DMS153 treated with DMSO at 0.1 percent for 48 hours (cell line): Measurements from ENCODE around the gene SLC12A5.
"Not testable (repeated sequence)": the region's sequence is repeated elsewhere in the genome, so short reads cannot be mapped to it uniquely, and the experiment has no call there.

ENCODE experiments used
- DNase-seq: peaks from one replicate; lab custom pipeline; 2025; ENCODE audit not compliant: unreplicated experiment; lab: John Stamatoyannopoulos, UW

SLC12A5 gene

DNA sequence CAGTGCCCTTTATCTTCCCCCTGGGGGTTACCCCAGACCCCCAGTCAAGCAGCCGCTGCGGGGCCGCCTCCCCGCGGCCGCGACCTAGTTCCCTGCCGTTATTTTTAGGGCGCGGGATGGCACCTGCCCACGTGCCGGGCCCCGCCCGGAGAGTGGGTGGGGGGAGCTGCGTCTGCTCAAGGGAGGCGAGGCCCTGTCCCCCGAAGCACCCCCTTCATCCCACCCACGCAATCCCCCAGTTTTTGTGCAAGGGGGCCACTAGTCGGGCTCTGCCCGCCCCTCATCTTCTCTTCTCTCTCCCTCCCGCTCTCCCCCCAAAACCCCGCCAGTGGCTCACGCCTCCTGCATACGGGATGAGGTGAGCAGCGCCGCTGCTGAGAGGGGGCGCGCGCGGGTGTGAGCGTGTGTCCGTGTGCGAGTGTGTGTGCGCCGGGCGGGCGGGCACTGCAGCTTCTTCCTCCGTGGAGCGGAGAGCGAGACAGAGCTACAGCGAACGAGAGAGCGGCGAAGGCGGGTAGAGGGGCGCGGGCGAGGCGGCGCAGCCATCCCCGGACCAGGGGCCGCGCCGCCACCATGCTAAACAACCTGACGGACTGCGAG lies at the start of gene SLC12A5:
TSS of gene SLC12A5 (plus strand) at position 444 of the 600 bp plus-strand sequence. CDS start at position 574, 130 bp downstream.
- no peak for DNase-seq

GRCh38 chr20:45981261-45981660 lies 47.8 kb upstream of the SLC12A5 start:
- DNase-seq = no peak

GRCh38 chr20:45983279-45983743 lies 45.7 kb upstream of the SLC12A5 start:
- no peak for DNase-seq

DNA sequence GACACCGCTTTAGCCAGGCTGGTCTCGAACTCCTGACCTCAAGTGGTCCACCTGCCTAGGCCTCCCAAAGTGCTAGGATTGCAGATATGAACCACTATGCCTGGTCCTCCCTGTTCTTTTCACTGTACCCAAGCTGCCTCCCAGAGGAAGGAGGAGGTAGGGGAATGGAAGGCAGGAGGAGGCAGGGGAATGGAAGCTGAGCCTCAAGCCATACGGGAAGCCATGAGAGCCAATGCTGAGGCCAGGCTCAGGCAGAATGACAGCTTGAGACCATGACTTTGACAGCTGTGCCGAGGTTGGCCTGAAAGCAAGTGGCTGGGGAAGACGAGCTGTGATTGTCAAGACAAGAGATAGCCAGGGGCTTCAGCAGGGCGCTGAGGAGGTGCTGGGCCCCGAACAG lies 43.4 kb upstream of the SLC12A5 start:
- DNase-seq = no peak

DNA sequence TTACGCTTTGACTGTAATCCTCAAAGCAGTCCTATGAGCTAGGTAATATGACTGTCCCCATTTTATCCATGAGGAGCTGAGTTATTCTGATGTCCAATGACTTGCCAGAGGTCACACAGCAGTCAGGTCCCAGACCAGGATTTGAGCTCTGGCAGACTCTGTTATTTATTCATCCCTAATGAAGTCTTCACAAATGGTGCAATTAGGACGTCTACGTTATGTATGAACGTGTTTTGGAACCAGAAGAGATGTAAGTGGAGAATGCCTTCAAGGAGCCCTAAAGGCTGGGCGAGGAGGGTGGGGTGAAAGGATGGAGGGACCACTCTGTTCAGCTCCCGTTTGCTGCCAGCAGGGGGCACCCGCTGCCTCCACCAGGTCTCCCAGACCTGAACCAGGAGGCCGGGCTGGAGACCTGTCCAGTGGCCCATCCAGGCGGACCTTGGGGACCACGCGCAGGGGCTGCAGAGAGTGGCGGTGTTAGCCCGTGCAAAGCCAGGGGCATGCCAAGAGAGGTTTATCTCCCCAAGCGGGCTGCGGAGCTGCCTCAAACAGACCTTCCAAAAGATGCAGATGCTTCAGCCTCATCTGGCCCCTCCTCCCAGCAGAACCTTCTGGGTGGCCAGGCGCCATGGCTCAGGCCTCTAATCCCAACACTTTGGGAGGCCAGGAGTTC lies 41.8 kb upstream of the SLC12A5 start:
- no peak for DNase-seq

DNA sequence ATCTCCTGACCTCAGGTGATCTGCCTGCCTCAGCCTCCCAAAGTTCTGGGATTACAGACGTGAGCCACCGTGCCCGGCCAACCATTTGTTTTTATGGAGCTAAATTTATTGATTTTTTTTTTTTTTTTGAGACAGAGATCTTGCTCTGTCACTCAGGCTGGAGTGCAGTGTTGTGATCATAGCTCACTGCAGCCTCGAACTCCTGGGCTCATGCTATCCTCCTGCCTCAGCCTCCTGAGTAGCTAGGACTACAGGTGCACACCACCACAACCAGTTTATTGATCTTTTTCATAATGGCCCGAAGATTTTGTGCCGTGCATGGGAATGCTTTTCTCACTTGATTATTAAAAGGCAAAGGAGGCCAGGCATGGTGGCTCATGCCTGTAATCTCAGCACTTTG lies 40.2 kb upstream of the SLC12A5 start:
- not testable (repeated sequence) for DNase-seq

DNA sequence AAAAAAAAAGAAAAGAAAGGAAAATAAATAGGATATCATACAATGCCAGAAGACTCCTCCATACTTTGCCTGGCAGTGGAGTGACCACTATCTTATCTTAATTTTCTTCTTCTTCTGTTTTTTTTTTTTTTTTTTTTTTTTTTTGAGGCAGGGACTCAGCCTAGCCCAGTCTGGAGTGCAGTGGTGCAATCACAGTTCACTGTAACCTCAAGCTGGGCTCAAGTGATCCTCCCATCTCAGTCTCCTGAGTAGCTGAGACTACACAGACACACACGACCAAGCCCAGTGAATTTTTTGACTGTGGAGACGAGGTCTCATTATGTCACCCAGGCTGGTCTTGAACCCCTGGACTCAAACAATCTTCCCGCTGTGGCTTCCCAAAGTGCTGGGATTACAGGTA lies 37.4 kb upstream of the SLC12A5 start:
- no peak for DNase-seq

DNA sequence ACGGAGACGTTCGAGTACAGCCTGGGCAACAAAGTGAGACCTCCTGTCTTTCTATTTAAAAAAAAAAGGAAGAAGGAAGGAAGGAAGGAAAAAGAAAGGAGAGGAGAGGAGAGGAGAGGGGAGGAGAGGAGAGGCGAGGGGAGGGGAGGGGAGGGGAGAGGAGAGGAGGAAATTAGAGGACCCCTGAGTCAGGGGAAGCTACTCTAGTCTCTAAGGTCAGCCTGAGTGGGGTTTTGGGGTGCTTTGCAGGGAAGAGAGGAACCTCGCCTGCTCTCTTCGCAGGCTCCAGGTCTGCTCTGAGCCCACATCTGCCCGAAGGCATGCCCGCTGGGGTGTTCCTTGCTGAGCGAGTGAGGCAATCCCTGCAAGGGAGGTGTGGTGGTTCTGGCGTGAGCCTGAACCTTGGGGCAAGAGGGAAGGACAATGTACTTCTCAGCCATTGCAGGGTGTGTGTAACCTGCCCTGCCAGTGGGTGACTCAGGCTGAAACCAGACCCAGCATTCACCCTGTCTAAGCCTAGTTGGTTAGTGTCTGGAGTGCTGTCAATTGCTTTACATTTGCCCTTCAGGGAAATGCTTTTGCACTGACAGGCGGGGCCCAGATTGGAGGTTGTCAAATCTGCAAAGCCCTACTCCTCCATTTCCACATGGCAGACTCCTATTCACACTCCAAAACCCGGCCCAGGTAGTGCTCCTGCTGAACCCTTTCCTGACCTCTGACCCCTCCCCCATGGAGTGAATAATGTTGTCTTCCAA lies 35.6 kb upstream of the SLC12A5 start:
- DNase-seq = no peak

DNA sequence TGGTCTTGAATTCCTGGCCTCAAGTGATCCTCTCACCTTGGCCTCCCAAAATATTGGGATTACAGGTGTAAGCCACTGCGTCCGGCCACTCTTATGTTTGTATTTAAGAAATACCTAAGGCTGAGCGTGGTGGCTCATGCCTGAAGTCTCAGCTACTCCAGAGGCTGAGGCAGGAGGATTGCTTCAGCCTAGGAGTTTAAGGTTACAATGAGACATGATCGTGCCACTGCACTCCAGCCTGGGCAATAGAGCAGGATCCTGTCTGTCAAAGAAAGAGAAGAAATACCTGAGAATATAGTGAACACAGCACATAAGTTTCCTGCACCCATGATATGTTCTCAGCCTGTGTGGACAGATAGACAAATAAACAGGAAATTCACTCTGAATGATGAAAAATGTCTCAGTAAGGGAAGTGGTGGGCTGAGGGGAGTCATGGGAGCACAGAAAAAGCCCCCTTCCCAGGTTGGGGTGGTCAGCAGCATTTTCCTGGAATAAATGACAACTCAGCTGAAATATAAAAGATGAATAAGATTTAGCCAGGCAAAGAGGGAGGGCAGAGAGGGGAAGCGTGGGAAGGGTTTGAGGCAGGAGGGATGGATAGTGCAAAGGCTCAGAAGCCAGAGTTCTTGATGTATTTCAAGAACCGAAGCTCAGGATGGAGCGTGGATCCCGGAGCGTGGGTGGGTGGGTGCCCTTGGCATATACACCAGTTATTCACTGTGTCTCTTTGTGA lies 34.1 kb upstream of the SLC12A5 start:
- no peak for DNase-seq

DNA sequence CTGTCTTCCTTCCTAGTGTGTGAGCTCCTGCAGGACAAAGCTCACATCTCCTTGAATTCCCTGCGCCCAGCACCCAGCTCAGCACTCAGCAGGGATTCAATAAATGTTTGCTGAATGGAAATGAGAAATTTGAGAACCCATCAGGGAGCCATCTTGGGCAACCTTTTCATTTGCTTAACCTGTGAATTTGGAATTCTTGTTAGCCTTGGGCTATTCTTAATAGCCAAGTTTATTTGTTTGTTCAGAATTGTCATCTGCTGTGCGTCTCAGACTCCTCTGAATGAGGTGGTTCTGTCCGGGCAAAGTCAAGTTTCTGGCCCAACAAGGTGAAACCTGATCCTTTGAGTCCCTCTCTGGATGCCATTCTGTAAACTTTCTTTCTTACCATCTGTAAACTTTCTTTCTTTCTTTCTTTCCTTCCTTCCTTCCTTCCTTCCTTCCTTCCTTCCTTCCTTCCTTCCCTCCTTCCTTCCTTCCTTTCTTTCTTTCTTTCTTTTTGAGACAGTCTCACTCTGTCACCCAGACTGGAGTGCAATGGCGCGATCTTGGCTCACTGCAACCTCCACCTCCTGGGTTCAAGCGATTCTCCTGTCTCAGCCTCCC lies 33.4 kb upstream of the SLC12A5 start:
- DNase-seq = not testable (repeated sequence)

DNA sequence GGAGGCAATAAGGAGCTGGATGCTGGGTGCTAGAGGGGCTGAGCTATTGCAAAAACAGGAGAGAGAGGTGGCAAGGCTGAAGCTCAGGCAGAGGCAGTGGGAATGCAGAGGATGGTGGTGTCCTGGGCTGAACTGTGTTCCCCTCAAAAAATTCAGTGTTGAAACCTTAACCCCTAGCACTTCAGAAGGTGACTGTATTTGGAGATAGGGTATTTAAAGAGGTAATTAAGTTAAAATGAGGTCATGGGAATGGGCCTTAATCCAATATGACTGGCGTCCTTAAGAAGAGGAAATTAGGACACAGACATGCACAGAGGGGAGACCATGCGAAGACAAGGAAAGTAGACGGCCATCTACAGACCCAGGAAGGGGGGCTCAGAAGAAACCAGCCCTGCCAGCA lies 31.8 kb upstream of the SLC12A5 start:
- no peak for DNase-seq

DNA sequence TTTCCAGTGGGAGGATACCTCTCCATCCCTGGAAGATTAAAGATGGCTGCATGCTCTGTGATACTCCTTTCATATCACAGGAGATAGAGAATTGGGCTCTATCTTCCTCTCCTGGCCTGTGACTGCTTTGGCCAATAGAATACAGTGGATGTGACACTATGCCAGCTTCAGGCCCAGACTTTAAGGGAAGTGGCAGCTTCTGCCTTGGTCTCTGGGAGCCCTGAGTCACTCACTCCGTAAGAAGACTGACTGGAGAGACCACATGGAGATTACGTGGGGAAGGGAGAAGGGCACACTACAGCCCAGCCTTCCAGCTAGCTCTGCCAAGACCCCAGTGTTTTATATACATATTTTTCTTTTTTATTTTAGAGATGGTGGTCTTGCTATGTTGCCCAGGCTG lies 30.7 kb upstream of the SLC12A5 start:
- no peak for DNase-seq

GRCh38 chr20:45998761-45999160 lies 30.3 kb upstream of the SLC12A5 start:
- DNase-seq = no peak

- DNase-seq = no peak
Measured at GRCh38 chr20:45999557-46000261, 29.3 kb upstream of the SLC12A5 start.

DNA sequence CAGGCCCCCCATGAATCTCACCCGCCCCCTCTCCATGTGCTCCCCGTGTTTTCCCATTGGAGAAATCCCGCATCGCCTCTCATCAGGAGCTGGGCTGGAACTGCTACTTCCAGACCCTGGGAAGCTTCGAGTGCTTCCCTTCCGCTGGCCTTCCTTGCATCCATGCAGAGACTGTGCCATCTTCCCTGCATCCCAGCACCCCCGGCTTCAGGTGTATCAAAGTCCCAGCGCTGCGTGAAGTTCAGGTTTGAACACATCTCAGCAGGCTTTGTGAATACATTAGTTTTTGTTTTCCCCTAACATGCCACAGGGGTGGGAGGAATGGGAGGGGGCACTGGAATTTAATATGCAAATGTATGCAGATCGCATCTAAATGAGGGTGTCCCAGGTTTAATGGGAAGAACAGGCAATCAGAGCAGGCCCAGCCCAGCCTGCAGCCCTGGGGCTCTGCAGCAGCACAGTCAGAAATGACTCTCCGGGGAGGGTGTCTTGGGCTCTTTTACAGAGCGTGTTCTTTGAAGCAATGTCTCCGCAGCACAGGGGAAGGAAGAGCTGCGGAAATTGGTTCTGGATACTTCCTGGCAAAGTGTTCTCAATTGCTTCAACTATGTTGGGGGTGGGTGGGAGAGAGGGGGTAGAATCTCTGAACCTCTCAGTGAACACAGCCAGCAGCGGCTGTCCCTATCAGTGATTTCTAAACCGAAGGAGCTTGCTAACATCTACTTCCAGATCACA lies 28.6 kb upstream of the SLC12A5 start:
- DNase-seq = no peak

GRCh38 chr20:46001498-46001897 lies 27.5 kb upstream of the SLC12A5 start:
- no peak for DNase-seq

- DNase-seq = no peak
Measured at GRCh38 chr20:46002008-46002407, 27.0 kb upstream of the SLC12A5 start.

- no peak for DNase-seq
Measured at GRCh38 chr20:46004187-46004586, 24.8 kb upstream of the SLC12A5 start.

DNA sequence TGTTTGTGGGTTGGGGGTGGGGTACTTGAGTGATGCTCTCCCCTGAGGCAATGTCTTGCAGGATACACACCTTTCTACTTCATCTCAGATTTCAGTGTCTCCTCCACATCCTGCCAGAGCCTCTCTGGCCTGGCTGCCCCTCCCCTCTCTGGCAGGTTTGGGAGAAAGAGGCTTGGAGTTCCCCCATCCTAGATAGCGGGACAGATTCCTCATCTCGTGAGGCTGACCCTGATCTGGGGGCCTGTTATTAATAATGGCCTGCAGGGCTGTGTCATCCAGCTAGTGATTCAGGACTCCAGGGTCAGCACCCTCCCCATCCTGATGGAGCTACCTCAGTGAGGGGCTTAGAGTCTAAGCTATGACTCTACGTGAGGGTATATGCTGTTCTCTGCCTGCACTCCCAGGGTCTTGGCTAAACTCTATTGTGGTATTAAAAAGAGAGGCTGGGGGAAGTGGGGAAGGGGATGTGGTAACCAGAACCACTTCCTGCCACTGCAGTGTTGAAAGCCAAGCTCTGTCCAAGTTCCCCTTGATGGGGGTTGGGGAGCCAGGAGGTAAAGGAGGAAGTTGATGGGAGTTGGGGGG lies 24.0 kb upstream of the SLC12A5 start:
- no peak for DNase-seq
